HG03039 (cell line): ENCODE data around the gene RSAD2.
"Not testable (repeated sequence)": the region's sequence is repeated elsewhere in the genome, so short reads cannot be mapped to it uniquely, and the experiment has no call there.

Experiments used
- ATAC-seq: cut with Tn5 transposase; IDR thresholded peaks from one replicate; pipeline ENCODE4 v1.9.1; 2021; ENCODE audit warnings: mild to moderate bottlenecking, moderate library complexity; ENCODE audit not compliant: unreplicated experiment

Gene RSAD2

GRCh38 chr2:6902581-6902980 is 25.0 kb downstream of the RSAD2 start:
- not testable (repeated sequence) for ATAC-seq

DNA sequence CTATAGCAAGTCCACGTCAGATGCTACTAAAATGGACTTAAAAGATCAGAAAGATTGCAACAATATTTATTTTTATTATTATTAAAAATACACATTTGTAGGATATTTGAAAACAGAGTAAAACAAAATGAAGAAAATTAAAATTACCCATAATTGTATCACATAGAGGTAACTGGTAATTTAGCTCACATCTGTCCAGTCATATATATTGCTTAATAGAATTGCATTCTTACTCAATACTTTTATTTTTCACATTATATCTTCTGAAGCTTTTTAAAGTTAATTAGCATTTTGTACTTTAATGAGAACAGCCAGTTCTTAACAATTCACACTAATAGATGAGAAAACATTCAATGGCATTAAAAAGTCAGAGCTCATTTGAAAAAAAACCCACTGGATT is 28.1 kb downstream of the RSAD2 start:
- no peak for ATAC-seq

DNA sequence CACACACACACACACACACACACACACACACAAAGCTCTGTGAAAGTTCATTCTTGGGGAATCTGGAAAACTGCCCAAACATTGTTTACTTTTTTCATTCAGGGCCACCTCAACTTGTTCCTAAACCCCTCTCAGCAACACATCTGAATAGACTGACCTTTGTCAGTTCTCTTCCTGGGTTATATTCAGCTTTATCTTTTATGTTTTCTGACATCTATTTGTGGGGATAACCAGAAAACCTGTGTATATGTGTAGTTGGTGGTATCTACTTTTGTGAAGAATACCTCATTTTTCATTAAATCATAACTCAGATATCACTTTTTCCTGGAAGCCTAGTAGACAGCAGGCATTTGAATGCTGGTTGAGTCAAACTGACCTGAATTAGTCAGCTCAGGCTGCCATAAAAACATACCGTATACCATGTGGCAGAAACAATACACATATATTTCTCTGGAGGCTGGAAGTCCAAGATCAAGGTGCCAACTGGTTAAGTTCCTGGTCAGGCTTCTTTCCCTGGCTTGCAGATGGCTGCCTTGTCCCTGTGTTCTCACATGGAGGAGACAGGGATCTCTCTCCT is 28.7 kb downstream of the RSAD2 start:
- no peak for ATAC-seq

DNA sequence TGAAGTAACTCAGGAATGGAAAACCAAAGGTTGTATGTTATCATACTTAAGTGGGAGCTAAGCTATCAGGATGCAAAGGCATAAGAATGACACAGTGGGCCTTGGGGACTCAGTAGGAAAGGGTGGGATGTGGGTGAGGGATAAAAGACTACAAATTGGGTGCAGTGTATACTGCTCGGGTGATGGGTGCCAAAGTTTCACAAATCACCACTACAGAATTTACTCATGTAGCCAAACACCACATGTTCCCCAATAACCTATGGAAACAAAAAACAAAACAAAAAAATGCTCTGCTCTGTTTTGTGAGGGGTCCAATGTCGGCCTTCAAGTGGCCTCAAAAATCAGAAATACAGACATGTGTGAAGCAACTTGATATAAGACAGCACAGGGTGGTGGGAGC is 30.7 kb downstream of the RSAD2 start:
- ATAC-seq: no peak

DNA sequence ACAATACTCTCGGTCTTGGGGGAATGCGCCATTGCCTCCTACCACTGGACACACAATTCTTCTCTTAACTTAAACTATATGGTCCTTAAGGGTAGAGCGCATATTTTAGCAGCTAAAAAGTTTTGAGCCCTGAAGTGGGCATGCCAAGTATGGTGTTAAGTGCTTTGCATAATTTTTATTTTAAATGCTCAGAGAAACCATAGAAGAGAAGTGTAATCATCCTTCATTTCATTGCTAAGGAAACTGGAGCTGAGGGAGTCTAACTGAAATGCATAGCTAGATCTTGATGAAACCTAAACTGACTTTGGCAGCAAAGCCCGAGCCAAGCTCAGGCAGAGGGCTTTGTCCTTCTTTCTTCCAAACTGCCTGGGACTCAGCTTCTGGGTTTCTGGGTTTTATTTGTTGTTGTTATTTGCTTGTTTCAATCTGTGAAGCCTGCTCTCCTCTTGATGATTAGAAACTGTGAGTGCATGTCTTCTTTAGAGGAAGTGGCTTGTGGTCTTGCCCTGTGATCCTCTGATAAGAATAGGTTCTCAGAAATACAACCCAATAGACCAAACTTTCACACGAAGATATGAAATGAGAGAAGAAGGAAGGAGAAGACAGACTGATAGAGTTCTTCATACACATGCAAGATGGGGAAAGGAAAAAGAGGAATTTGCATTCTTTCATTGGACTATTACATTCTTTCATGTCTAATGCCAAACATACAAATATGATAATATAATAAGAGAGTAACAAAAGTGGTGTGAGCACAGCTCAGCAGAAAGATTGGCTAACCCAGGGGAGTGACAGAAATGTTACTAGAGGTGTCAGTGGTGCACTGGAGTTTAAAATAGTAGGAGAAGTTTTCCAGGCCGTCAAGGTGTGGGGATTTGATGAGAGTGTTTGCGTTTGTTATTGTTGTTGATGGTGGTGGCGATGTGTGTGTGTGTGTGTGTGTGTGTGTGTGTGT is 32.1 kb downstream of the RSAD2 start:
- ATAC-seq: peak; percentile 97

- ATAC-seq: no peak
Measured at GRCh38 chr2:6911721-6912120, 34.1 kb downstream of the RSAD2 start.

GRCh38 chr2:6913415-6914157 is 36.0 kb downstream of the RSAD2 start:
- no peak for ATAC-seq

DNA sequence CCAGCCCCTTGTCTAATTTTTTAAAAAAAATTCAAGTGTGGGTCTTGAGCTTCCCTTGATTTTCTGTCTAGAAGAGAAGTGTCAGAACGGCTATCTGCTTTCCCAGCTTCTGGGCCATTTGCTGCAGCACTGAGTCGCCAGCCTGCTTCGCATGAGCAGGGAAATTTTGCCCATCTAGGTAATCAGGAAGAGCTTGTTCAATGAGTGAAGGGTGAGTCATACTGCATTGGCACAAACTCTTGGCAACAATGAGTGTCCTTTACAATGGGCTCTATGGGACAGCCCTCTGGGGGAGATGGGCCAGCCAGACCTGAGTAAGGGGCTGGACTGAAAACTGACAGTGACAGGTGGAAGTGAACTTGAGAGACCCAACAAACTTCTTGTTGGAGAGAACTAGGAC is 37.3 kb downstream of the RSAD2 start:
- no peak for ATAC-seq

GRCh38 chr2:6915399-6915798 is 37.8 kb downstream of the RSAD2 start:
- no peak for ATAC-seq

DNA sequence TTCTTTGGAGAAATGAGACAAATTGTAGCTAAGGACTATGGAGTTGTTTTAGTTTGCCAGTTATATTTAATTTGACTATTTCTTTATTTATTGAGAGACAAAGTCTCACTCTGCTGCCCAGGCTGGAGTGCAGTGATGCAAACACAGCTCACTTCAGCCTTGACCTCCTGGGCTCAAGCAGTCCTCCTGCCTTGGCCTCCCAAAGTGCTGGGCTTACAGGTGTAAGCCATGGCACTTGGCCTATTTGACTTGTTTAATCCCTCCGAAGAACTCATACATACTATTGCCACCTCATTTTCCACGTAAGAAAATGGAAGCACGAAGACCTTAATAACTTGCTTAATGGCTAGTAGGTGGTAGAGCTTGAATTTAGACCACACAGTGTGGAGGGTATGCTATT is 38.6 kb downstream of the RSAD2 start:
- no peak for ATAC-seq

DNA sequence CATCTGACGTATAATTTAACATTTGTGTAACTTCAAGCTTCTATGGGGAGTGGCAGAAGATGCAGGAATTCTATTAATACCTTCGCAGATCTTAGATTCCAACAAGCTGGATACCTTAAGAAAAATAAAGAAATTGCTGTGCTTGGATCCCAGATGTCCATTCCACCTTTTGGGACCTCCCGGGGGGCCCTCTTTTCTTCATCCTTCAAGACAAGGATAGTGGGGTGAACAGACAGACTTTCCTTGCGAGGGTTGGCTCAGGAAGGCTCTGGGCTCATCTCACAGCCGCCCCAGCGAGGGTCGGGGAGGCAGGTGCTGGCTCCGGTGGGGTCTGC is 39.1 kb downstream of the RSAD2 start:
- no peak for ATAC-seq

- peak; percentile 87 for ATAC-seq
Measured at GRCh38 chr2:6917071-6917760, 39.6 kb downstream of the RSAD2 start, which contains the start of gene RNF144A. TSS of gene RNF144A (plus strand) at chr2:6917412. CDS start at chr2:6996927, 79,515 bp downstream.

DNA sequence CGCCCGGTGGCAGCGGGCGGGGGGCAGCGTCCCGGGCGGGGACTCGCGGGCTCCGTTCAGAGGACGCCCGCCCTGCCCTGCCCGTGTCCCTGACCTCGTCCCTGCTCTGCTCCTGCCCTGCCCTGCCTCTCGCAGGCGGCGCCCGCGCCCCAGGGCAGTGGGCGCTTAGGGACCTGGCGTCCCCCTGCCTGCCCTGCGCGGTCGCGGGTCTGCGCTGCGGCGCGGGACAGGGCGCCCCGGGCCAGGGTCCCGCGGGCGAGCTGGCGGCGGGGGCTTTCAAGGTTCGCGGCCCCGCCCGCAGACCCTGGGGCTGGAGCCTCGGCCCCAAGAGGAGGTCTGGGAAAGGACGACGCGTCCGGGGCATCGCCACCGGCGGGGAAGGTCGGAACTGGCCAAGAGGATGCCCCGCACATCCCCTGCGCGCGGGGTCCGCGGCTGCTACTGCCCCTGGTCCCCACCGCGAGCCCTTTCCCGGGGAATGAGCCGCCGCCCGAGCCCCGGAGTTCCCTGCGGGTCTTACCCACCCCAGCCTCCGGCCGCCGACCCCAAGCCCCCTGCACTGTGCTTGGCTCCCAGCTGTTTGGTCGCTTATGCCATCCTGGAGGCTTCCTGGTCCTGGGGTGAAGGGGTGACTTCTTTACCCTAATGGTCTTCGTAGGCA is 40.3 kb downstream of the RSAD2 start:
- ATAC-seq: no peak

DNA sequence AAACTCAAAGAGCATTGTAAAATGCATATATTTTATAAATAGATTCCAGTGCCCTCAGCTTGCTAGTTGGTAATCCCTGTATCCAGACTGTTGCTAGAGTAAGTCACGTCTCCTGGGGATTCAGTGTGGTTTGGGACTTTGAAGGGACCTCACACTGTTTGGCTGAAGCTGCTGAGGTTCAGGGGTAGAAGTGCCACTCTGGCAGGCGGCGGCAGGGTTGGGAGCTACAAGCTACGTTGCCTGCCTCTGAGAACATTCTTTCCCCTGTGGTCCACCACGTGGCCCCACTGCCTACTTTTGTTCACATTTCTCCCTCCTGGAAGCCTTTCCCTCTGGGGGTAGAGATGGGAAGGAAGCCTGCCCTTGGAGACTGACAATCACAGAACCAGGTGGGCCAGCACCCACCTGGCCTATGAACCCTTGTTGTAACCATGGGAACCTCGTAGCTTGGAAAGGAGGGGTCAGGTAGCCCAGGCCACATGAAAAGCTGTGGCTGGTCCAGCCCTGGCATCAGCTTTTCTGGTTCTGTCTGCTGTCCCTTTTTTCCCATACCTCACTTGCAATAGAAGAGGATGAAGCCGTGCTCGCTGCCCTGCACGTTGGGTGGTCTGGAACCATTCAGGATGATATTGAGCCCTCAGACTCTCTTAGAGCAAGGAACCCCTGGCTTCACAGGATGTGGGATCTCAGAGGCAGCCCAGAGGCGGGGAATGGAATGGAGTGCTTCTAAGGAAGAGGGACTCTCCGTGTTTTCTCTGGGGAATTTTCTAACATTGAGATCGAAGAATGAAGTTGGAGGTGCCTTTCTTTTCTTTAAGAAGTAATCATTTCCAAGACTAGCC is 42.5 kb downstream of the RSAD2 start:
- ATAC-seq: no peak

- ATAC-seq: no peak
Measured at GRCh38 chr2:6920743-6921064, 43.1 kb downstream of the RSAD2 start.

DNA sequence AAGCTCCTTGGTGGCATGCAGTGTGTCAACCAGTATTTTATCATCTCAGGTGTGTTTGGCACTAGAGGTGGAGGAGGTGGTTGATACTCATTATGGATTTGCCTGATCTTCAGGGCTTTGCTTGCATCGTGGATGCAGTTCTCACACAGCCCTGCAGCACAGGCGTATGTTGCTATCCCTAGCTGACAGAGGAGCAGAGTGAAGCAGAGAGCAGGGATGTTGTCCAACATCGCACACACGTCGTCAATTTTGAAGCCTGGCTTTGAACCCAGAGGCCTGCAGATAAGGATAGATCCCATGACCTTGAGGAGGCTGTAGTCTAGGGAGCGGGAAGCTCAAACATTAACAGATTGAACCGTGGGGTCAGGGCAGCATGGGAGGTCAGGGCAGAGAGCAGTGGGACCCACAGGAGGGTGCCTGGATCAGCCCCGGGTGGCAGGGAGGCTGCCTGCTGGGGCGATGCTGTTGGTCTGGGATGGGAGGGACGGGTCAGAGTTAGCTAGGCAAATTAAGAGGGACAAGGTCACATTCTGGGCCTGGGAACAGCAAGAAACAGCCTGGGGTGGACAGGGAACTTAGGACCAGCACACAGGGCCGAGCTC is 43.8 kb downstream of the RSAD2 start:
- no peak for ATAC-seq

DNA sequence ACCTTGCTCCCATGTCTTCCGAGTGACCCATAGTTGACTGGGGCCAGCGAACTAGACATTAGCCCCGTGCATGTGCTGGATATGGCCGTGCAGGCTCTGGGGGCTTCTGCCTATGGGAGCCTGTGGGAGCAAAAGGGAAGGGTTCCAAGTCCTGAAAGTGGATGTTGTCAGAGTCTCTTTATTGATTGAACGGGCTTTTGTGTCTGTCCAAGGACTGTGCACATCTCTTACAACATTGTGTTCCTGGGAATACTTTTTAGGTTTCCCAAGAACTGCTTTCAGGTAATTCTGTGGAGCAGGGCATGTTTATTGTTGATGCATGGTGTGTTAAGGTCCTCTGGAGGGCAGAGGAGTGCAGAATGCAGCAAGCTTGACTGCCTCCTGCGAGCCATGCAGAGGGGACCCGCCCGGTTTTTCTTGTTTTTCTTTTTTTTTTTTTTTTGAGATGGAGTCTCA is 44.7 kb downstream of the RSAD2 start:
- ATAC-seq: no peak

DNA sequence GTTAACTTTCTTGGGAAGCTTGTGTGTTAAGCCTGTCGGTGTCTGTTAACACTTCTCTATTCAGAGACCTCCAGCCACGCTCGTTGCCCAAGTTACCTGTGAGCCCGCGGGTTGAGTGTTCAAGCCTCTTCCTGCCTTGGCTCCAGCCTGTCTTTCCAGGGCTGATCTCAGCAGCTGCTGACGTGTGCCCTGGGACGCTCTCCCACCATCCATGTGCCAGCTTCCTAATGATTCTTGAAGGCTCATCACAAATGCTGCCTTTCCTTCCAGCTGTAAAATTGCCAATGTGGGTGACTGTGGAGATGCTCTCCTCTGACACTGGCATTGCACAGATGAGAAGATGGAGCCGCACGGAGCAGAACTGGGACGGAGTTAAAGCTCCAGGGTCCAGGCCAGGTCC is 45.7 kb downstream of the RSAD2 start:
- ATAC-seq: no peak
